Kidney (tissue), 14 donors: ENCODE results near the gene PIK3R2. TPM values are rescaled to one million over a fixed set of nuclear protein-coding genes. Genes with fewer than 3 reads are reported as not detected.

Experiments
- DNase-seq, 5 donors: peaks; one replicate each; pipeline ENCODE4 v3.0.0-alpha.2; 2013 to 2020
- FAIRE-seq: peaks from 2 replicates; lab custom pipeline; 2012; peaks lifted over from hg19 to GRCh38; lab: Jason Lieb, UNC
- H3K27ac ChIP-seq, 2 donors: one replicate each; pipeline ENCODE4 v1.7.0; 2013; ENCODE audit warnings: low read depth in 2 of 2, low read length in 2 of 2, inconsistent platforms in 1 of 2
- H3K27me3 ChIP-seq: one replicate; pipeline ENCODE4 v1.7.1; 2013; ENCODE audit warnings: low read length, inconsistent platforms; ENCODE audit not compliant: control insufficient read depth, insufficient read depth
- H3K36me3 ChIP-seq, 3 donors: one replicate each; pipeline versions ENCODE4 v1.7.0 to v1.7.1; 2013; ENCODE audit warnings: low read length in 3 of 3, control low read depth in 1 of 3, inconsistent platforms in 1 of 3; ENCODE audit not compliant: insufficient read depth in 3 of 3, control insufficient read depth in 2 of 3
- H3K4me1 ChIP-seq, 3 donors: one replicate each; pipeline versions ENCODE4 v1.7.0 to v1.7.1; 2013; ENCODE audit warnings: low read length in 3 of 3, inconsistent platforms in 1 of 3, low read depth in 1 of 3; ENCODE audit not compliant: control insufficient read depth in 2 of 3, insufficient read depth in 2 of 3
- H3K4me3 ChIP-seq, 3 donors: one replicate each; pipeline versions ENCODE4 v1.7.0 to v1.8.1; 2013; ENCODE audit warnings: low read length in 3 of 3, control low read depth in 1 of 3, inconsistent platforms in 1 of 3
- H3K9ac ChIP-seq, 3 donors: one replicate each; pipeline versions ENCODE4 v1.7.0 to v1.7.1; 2013; ENCODE audit warnings: low read length in 3 of 3, control low read depth in 1 of 3, inconsistent platforms in 1 of 3
- H3K9me3 ChIP-seq, 3 donors: one replicate each; pipeline versions ENCODE4 v1.7.0 to v1.7.1; 2013; ENCODE audit warnings: low read length in 3 of 3, control low read depth in 1 of 3, inconsistent platforms in 1 of 3; ENCODE audit not compliant: control insufficient read depth in 2 of 3, insufficient read depth in 1 of 3
- CTCF ChIP-seq: IDR thresholded peaks from 3 replicates; pipeline ENCODE4 v1.5.1; 2012; ENCODE audit warnings: mild to moderate bottlenecking, moderate library complexity, borderline replicate concordance; ENCODE audit not compliant: insufficient read depth; ENCODE audit errors: extremely low read depth
- intact Hi-C: fragments of 100-400 bp; cut with DNase I; formaldehyde crosslinking; loops from one replicate; pipeline ENCODE4 v1.11.1; 2022
- polyA plus RNA-seq: library from polyadenylated mRNA; stranded (reverse); fragments of 350-450 nt; fragmentation: Illumina TruSeq; extraction: RNeasy Lipid Tissue Mini Kit (QIAGEN cat#74804); gene quantifications from one replicate; pipeline ENCODE4 v1.2.3, GENCODE V29; 2014; ENCODE audit warnings: low read depth, low replicate concordance; ENCODE audit not compliant: insufficient read depth
- total RNA-seq: library from RNA; stranded (reverse); fragmentation: NEBNext Ultra II Directional; extraction: Animal tissue kit (Norgen Biotek cat#: 25700); gene quantifications from one replicate; pipeline ENCODE4 v1.2.1, GENCODE V29; 2021
- donor health status: control.
- donor health status: control.
- donor health status: control.
- donor health status: control.
- donor health status: control.
- donor health status: DM: yes; HTN: yes; CAD: no.
- donor health status: Normal renal cell carcinoma (clear cell type).

PIK3R2 gene
- total and polyA plus RNA-seq, 2 donors from 2014 or later = 10.1 to 29.6 TPM

GRCh38 chr19:18172331-18173053 is 19.5 kb downstream of the PIK3R2 start:
- FAIRE-seq (no peak), DNase-seq (no peak)
- Histone ChIP-seq H3K4me1 (peaks cover 0 to 5% (median 4%) of the 10 kb centered on the region in 3 donors), H3K9me3 (no peaks in the 10 kb centered on the region), H3K27ac (peak overlapping the region; percentile 50 to 82), H3K36me3 (peaks cover 0 to 3% (median 0%) of the 10 kb centered on the region in 3 donors), H3K4me3 (no peak overlapping the region), H3K27me3 (no peaks in the 10 kb centered on the region), H3K9ac (no peak overlapping the region)
- intact Hi-C loops = no loop called here
- TF ChIP-seq CTCF = no peak

- Histone ChIP-seq H3K27me3 (no peaks in the 10 kb centered on the region), H3K9ac (peak overlapping the region in 1 of 3 donors; percentile 17)
Measured at GRCh38 chr19:18173054-18173571, 20.1 kb downstream of the PIK3R2 start.

GRCh38 chr19:18173572-18174288 is 20.8 kb downstream of the PIK3R2 start, which contains the start of gene IFI30:
Gene IFI30 (plus strand): TSS chr19:18173813. CDS start chr19:18173842, 29 bp downstream.
- intact Hi-C loops = no loop called here
- peaks cover 0 to 5% (median 4%) of the 10 kb centered on the region in 3 donors for H3K4me1 ChIP-seq
- no peak for TF ChIP-seq CTCF
- FAIRE-seq (no peak), DNase-seq (peak; percentile 74 to 95 (median 84))
- H3K36me3 ChIP-seq = peaks cover 0 to 1% (median 0%) of the 10 kb centered on the region in 3 donors
- no peaks in the 10 kb centered on the region for H3K27me3 ChIP-seq
- peak within 1 kb of the TSS; percentile 37 to 66 (median 57) for H3K4me3 ChIP-seq
- H3K27ac ChIP-seq = peak within 1 kb of the TSS; percentile 66 to 82
- peak within 1 kb of the TSS in 2 of 3 donors; percentile 1 to 43 for H3K9ac ChIP-seq
- H3K9me3 ChIP-seq = no peaks in the 10 kb centered on the region

More at GRCh38 chr19:18173054-18173571, 20.1 kb downstream of the PIK3R2 start:
- DNase-seq (peak in 1 of 5 donors; percentile 87), FAIRE-seq (no peak)
- H3K36me3 ChIP-seq = peaks cover 0 to 3% (median 0%) of the 10 kb centered on the region in 3 donors
- H3K27ac ChIP-seq = peak overlapping the region; percentile 50 to 82
- TF ChIP-seq CTCF = no peak
- intact Hi-C loops = no loop called here
- H3K4me1 ChIP-seq = peaks cover 0 to 5% (median 4%) of the 10 kb centered on the region in 3 donors
- H3K9me3 ChIP-seq = no peaks in the 10 kb centered on the region
- H3K4me3 ChIP-seq = peak overlapping the region in 1 of 3 donors; percentile 57
